WERI-Rb-1 (cell line): Measurements from ENCODE around the gene NXPE4.

ENCODE experiments used
- DNase-seq: peaks from one replicate; pipeline ENCODE4 v3.0.0-alpha.2; 2020
- H3K27ac ChIP-seq: fragments of 250-450 bp; sonication (Bioruptor Pico); 2 replicates; pipeline ENCODE4 v1.5.1; 2020; ENCODE audit warnings: mild to moderate bottlenecking, moderate library complexity
- H3K27me3 ChIP-seq: fragments of 250-450 bp; sonication (Bioruptor Pico); 2 replicates; pipeline ENCODE4 v1.5.1; 2021; ENCODE audit warnings: mild to moderate bottlenecking, low read depth, moderate library complexity; ENCODE audit not compliant: insufficient read depth, severe bottlenecking
- H3K36me3 ChIP-seq: fragments of 250-450 bp; sonication (Bioruptor Pico); 2 replicates; pipeline ENCODE4 v1.5.1; 2020; ENCODE audit warnings: mild to moderate bottlenecking, moderate library complexity
- H3K4me3 ChIP-seq: 2 replicates; pipeline ENCODE4 v1.5.1; 2011; ENCODE audit warnings: low read depth, mild to moderate bottlenecking, control low read depth, low read length
- H3K9me3 ChIP-seq: fragments of 250-450 bp; sonication (Bioruptor Pico); 2 replicates; pipeline ENCODE4 v1.5.1; 2021; ENCODE audit warnings: mild to moderate bottlenecking, moderate library complexity; ENCODE audit not compliant: severe bottlenecking
- TF ChIP-seq, protein P1 (sequence below): IDR thresholded peaks from 2 replicates; pipeline ENCODE4 v1.5.1; 2011; ENCODE audit warnings: low read depth, mild to moderate bottlenecking, control low read depth, inconsistent platforms, low read length

Gene NXPE4

GRCh38 chr11:114559425-114560310 is 35.9 kb downstream of the NXPE4 start, which contains the start of gene NXPE1:
NXPE1 (minus strand) TSS chr11:114559881; CDS start chr11:114551201, 8,680 bp downstream.
- Histone ChIP-seq H3K27me3 (no peaks in the 10 kb centered on the region), H3K4me3 (no peak within 1 kb of the TSS), H3K27ac (no peak within 1 kb of the TSS), H3K9me3 (no peaks in the 10 kb centered on the region), H3K36me3 (no peaks in the 10 kb centered on the region)
- no peak for DNase-seq
- TF ChIP-seq, protein P1, sequence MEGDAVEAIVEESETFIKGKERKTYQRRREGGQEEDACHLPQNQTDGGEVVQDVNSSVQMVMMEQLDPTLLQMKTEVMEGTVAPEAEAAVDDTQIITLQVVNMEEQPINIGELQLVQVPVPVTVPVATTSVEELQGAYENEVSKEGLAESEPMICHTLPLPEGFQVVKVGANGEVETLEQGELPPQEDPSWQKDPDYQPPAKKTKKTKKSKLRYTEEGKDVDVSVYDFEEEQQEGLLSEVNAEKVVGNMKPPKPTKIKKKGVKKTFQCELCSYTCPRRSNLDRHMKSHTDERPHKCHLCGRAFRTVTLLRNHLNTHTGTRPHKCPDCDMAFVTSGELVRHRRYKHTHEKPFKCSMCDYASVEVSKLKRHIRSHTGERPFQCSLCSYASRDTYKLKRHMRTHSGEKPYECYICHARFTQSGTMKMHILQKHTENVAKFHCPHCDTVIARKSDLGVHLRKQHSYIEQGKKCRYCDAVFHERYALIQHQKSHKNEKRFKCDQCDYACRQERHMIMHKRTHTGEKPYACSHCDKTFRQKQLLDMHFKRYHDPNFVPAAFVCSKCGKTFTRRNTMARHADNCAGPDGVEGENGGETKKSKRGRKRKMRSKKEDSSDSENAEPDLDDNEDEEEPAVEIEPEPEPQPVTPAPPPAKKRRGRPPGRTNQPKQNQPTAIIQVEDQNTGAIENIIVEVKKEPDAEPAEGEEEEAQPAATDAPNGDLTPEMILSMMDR, result no peak

DNA sequence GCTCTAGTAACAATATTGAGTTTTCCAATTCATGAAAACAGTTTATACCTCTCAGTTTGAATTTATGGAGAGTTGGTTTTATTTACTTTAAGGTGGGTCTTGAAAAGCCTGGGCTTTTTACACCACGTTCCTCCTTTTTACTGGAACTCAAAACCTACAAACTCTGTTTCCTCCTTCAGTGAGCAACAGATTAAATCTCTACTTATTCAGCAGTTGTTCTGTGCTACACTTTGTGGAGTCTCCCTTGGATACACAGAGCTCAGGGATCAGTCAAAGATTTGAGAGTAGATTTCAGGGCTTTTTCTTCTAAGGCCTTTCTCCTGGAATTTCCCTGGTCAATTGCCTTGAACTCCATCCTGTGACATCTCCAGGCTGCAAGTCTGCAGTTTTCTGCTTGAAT is 39.5 kb downstream of the NXPE4 start:
- H3K27me3 ChIP-seq, result no peaks in the 10 kb centered on the region
- no peaks in the 10 kb centered on the region for H3K9me3 ChIP-seq
- H3K36me3 ChIP-seq, result no peaks in the 10 kb centered on the region
- no peak overlapping the region for H3K4me3 ChIP-seq
- DNase-seq, result no peak
- H3K27ac ChIP-seq, result no peak overlapping the region
- TF ChIP-seq, protein P1, result no peak

DNA sequence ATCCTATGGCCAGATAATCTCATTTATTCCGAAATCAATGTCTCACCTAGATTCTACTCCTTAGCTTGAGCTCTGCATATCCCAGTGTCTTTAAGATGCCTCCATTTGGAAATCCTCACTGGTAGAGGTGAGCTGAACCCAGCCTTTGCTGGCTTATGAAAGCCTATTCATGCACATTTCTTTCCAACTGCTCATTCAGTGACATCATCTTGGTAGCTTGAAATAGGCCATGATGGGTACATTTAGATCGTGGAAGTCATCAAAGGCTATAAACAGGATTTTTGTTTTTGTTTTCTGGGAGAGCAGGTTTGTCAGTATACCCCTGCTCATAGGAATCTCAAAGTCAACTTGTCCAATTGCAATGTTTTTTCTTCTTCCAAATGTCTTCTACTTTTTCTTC is 41.9 kb downstream of the NXPE4 start:
- H3K4me3 ChIP-seq, result no peak overlapping the region
- TF ChIP-seq, protein P1, result no peak
- DNase-seq, result no peak
- H3K36me3 ChIP-seq, result no peaks in the 10 kb centered on the region
- no peaks in the 10 kb centered on the region for H3K9me3 ChIP-seq
- H3K27me3 ChIP-seq, result no peaks in the 10 kb centered on the region
- H3K27ac ChIP-seq, result no peak overlapping the region

- Histone ChIP-seq H3K4me3 (no peak overlapping the region), H3K27ac (no peak overlapping the region), H3K27me3 (no peaks in the 10 kb centered on the region), H3K9me3 (no peaks in the 10 kb centered on the region), H3K36me3 (no peaks in the 10 kb centered on the region)
- TF ChIP-seq, protein P1, result no peak
- DNase-seq, result no peak
Observed at GRCh38 chr11:114551060-114551459, 44.5 kb downstream of the NXPE4 start.

GRCh38 chr11:114525682-114526081 is 69.9 kb downstream of the NXPE4 start:
- TF ChIP-seq, protein P1, result no peak
- H3K27ac ChIP-seq, result no peak overlapping the region
- no peaks in the 10 kb centered on the region for H3K27me3 ChIP-seq
- no peak for DNase-seq
- peaks cover 6% of the 10 kb centered on the region for H3K9me3 ChIP-seq
- no peak overlapping the region for H3K4me3 ChIP-seq
- H3K36me3 ChIP-seq, result no peaks in the 10 kb centered on the region
